ENCODE measurements around the gene PDCD1LG2.
A peak's percentile ranks its signal among the peaks of the same experiment; 100 is the strongest.
"Not testable (repeated sequence)": the region's sequence is repeated elsewhere in the genome, so short reads cannot be mapped to it uniquely, and the experiment has no call there.

PDCD1LG2 gene

DNA sequence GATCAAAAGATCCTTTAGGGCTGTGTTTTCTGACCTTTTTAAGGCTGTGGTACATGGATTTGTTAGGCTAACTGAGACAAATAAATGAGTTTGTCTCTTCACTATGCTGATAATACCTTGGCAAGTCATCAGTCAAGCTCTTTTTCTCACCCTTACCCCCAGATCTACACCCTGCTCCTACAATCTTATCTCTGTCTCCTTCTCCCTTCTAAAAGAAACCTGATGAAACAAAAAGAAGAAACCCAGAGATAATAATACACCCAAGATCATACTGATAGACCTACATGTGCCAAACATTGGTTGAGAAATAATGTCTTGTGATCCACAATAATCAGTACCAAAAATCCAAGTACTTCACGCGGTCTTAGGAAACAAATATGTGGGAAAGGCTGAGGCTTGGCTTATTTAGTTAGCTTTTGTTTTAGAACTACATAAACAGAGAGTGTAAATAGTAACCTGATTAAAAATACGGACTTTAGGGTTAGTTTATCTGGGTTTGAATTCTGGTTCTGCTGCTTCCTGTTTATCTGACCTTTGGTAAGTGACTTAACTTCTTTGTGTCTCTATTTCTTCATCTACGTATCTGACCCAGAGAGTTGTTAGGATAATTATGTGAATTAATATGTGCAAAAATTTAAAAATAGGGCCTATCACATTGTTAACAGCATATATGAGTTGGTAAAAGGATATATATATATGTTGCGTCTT, 24.8 kb upstream of the PDCD1LG2 start:
- no peak for DNase-seq (ENCODE audit: insufficient read length, low spot score)
- TF ChIP-seq POLR2A (IDR thresholded peaks at IDR 0.05; ENCODE audit: low read depth, low read length), result no peak
- no peak for FAIRE-seq

GRCh38 chr9:5486988-5487387, 23.3 kb upstream of the PDCD1LG2 start:
- FAIRE-seq (no peak), DNase-seq (ENCODE audit: insufficient read length, low spot score) (no peak)
- no peak for TF ChIP-seq POLR2A (IDR thresholded peaks at IDR 0.05; ENCODE audit: low read depth, low read length)

DNA sequence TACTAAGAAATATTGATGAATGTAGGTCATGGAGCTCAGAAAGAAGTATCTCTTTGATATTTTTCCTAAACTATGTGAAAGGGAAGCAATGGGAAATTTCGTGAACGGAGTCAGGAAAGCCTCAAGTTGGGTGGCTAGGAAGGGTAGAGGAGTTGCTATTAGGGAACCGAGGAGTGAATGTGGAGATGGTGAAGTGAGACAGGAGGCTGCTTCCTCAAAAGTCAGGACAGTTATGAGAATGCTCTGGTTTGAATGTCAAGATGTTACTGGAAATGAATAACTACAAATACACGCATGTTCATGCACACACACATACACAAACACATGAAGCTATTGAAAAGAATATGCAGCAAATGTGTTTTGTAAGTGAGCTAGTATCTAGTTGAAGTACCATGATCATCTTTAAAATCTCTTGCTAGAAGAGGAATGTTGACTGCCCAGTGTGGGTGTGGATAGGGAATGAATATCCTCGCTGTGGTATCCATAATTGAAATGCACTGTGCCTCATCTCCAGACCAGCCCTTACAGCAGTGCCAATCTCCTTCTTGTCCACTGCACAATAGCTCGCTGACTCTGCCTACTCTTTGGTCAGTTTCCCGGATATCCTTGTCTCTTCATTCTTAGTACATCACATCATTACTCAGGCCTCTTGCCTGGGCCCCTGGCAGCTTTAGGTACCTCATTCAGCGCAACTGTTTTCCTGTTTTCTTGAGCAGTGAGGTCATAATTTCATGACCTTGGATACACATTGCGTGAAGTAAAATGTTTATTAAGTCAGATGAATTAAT, 21.9 kb upstream of the PDCD1LG2 start:
- no peak for FAIRE-seq
- TF ChIP-seq POLR2A (IDR thresholded peaks at IDR 0.05; ENCODE audit: low read depth, low read length), result no peak
- DNase-seq (ENCODE audit: insufficient read length, low spot score), result no peak

DNA sequence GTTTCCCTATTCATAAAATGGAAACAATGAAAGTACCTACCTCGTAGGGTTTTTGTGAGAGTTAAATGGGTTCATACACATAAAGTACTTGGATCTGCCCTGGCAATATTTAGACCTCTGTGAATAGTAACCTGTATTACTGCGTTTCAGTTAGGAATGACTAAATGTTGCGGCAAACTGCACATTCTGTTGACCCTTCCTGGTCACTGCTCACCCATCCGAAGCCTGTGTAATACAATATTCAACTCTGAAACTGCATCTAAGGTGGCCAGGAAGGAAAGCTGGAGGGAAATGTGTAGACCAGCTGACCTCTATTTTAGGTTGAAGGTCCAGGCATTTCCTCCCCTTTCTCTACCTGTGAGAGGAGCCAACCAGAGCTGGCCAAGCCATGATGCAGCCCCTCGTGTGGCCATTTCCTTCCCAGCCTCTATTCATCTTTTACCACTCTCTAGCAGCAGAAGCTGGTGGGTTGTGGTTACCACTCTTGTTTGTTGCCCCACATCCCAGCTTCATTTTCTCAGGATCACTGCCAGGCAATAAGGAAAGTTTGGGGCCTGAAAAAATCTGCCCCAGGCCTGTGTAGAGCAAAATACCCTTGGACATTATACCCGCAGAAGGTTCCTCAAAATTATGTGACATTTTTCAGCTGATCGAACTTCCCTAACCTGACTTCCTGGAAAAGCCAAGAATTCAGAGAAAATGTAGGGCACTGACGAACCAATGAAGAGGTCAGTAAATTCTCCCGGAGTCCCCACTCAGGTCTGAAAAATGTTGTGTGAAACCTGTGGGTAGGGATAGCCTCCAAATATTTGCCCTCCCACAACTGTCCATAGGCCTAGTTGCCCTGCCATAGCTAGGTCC, 20.5 kb upstream of the PDCD1LG2 start:
- FAIRE-seq (no peak), DNase-seq (ENCODE audit: insufficient read length, low spot score) (no peak)
- TF ChIP-seq POLR2A (IDR thresholded peaks at IDR 0.05; ENCODE audit: low read depth, low read length), result no peak

DNA sequence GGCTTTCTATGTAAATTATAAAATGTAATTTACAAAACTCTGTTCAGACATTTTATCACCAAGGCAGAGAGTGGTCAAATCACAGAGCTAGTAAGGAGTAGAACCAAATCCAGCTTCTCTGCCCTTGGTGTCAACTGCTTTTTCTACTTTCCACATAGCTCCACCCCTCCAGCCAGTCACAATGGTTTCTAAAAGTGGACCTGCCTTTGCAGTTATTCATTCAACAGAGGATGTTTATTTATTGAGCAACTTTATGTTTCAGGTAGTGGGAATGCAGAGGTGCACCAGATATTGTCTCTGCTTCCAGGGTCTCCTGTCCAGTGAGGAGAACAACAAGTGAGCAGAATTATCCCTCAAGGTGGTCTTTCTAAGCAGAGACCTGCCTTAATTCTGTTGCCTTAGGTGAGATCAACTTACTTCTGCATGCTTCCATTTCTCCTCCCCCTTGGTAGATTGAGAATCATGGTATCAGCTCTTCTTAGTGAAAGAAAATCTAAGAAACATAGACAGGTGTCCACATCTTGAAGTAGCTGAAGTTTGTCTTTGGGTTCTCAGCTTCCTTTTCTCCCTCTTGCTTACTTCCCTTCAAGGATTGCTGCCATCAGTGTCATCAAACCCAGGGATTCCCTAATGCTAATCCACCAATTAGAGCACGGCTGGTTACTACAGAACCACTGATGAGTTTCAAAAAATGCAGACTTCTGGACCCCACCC, 17.2 kb upstream of the PDCD1LG2 start:
- no peak for FAIRE-seq
- DNase-seq (ENCODE audit: insufficient read length, low spot score), result no peak

GRCh38 chr9:5493679-5494511, 16.4 kb upstream of the PDCD1LG2 start:
- peak; percentile 98 for FAIRE-seq
- peak; percentile 46 for DNase-seq (ENCODE audit: insufficient read length, low spot score)
- no peak for TF ChIP-seq POLR2A (IDR thresholded peaks at IDR 0.05; ENCODE audit: low read depth, low read length)

More for the DNA sequence above, 17.2 kb upstream of the PDCD1LG2 start:
- TF ChIP-seq POLR2A (IDR thresholded peaks at IDR 0.05; ENCODE audit: low read depth, low read length), result no peak

DNA sequence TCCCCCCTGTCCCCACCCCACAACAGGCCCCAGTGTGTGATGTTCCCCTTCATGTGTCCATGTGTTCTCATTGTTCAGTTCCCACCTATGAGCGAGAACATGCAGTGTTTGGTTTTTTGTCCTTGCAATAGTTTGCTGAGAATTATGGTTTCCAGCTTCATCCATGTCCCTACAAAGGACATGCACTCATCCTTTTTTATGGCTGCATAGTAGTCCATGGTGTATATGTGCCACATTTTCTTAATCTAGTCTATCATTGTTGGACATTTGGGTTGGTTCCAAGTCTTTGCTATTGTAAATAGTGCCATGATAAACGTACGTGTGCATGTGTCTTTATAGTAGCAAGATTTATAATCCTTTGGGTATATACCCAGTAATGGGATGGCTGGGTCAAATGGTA, 15.6 kb upstream of the PDCD1LG2 start:
- not testable (repeated sequence) for FAIRE-seq; DNase-seq (ENCODE audit: insufficient read length, low spot score)

DNA sequence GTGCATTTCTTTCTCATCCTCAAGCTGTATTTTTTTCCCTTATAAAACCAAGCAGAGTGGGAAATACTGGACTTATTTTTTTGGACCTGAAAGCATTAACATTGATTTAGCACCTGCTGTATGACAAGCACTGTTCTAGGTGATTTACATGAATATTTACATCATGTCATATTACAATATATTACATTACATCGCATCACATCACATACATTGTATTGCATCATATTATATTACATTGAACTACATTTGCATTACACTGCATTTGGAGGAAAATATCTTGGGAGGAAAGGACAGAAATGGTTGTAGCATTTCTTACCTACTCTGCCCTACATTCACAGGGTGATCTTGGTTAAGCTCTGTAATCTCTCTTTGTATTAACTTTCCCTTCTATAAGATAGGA, 11.2 kb upstream of the PDCD1LG2 start:
- DNase-seq (ENCODE audit: insufficient read length, low spot score) (no peak), FAIRE-seq (no peak)
- no peak for TF ChIP-seq POLR2A (IDR thresholded peaks at IDR 0.05; ENCODE audit: low read depth, low read length)

DNA sequence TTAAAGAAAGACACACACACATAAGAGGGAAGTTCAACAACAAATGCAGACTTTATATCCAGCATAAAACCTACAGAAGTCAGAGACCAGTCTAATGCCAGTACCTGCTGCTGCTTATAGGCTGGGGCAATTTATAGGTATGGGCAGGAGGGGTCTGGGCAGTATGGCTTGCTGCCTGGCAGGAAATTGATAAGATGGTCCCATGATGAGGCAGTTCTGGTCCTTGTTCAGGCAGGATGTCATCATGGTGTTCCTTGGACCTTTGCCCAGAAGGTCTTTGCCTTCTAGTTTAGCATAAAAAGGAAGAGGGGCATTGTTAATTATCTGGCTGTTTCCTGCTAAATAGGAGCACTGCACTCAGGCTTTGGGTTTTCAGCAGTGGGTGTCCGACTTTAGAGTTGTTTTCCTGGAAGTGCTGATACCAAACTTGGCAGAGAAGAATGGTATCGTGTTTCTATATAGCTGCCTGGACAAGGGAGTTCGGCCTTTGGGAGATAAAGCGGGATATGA, 10.4 kb upstream of the PDCD1LG2 start:
- TF ChIP-seq POLR2A (IDR thresholded peaks at IDR 0.05; ENCODE audit: low read depth, low read length), result no peak
- FAIRE-seq (peak; percentile 67), DNase-seq (ENCODE audit: insufficient read length, low spot score) (no peak)

- DNase-seq (ENCODE audit: insufficient read length, low spot score) (no peak), FAIRE-seq (peak; percentile 95)
- no peak for TF ChIP-seq POLR2A (IDR thresholded peaks at IDR 0.05; ENCODE audit: low read depth, low read length)
Observed at GRCh38 chr9:5500441-5501235, 9.7 kb upstream of the PDCD1LG2 start.

- TF ChIP-seq POLR2A (IDR thresholded peaks at IDR 0.05; ENCODE audit: low read depth, low read length), result no peak
- no peak for FAIRE-seq
Observed at GRCh38 chr9:5502553-5502952, 7.8 kb upstream of the PDCD1LG2 start.

DNA sequence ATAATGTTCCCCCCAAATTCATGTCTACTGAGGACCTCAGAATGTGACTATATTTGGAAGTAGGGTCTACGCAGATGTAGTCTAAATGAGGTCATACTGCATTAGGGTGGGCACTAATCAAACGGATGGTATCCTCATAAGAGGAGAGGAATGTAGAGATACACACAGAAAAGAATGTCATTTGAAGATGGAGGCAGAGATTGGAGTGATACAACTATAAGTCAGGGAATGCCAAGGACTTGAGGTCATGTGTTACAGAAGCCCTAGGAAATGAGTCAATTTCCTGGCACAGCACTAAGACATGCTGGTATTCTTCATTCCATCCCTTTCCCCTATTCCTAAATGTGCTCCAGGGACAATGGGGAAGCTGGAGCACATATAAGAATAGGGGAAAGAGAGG, 758 bp upstream of the PDCD1LG2 start:
- FAIRE-seq, result peak; percentile 100
- no peak for DNase-seq (ENCODE audit: insufficient read length, low spot score)
- TF ChIP-seq POLR2A (IDR thresholded peaks at IDR 0.05; ENCODE audit: low read depth, low read length), result no peak

More at GRCh38 chr9:5502553-5502952, 7.8 kb upstream of the PDCD1LG2 start:
- no peak for DNase-seq (ENCODE audit: insufficient read length, low spot score)
